ENCODE results near the gene SHISAL2A.
"Not testable (repeated sequence)": the region's sequence is repeated elsewhere in the genome, so short reads cannot be mapped to it uniquely, and the experiment has no call there.

SHISAL2A gene

DNA sequence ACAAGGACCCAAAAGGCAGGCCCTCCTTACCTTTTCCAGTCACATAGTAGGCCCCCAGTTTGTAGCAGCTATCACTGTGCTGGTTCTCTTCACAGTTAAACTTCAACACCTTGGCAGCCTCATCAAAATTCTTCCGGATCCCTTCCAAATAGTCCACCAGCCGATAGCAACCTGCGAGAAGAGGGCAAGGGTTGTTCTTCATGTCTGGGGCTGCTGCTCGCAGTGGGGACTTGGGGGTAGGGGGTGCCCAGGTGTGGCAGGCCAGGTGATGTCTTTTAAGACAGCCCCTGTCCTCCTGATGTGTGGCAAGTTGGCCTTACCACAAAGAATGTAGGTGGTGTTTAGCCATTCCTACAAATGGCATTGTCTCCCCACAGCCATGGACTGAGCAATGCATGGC is 59.7 kb downstream of the SHISAL2A start:
- DNase-seq, result no peak

DNA sequence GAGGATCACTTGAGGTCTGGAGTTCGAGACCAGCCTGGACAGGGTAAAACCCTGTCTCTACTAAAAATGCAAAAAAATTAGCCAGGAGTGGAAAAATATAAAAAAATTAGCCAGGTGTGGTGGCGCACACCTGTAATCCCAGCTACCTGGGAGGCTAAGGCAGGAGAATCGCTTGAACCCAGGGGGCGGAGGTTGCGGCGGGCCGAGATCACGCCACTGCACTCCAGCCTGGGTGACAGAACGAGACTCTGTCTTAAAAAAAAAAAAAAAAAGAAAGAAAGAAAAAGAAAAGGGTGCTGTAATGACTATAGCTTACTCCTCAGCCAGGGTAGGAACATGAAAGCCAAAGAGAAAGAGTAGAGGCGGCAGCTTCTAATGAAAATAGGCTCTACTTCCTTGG is 60.4 kb downstream of the SHISAL2A start:
- DNase-seq, result not testable (repeated sequence)

DNA sequence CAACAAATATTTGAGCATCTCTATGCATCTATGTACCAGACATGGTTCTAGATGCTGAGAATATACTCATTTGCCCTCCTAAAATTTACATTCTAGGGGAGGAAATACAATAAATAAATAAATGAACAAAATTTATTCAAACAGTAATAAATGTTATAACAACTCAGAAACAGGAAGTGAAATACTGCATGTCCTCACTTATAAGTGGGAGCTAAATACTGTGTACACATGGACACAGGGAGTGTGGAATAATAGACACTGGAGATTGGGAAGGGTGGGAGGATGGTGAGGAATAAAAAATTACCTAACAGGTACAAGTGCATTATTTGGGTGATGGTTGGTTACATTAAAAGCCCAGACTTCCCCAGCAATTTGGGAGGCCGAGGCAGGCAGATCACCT is 60.9 kb downstream of the SHISAL2A start:
- no peak for DNase-seq

DNA sequence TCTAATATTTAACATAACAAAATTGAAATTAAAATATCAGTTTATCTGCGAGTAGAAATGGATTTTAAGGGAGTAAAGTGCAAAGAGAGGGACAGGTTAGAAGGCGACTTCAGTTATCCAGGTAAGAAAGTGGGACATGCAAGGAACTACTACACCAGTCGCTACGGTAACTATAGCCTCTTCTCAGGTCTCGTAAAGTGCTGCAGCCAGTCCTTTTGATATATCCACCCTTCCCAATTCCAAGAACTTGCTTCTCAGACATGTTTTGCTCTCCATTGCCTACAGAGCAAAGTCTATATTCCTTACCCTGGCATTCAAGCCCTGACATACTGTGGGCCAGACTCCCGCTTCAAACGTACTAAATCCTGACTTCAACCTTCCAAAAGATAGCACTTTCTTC is 62.7 kb downstream of the SHISAL2A start:
- no peak for DNase-seq

DNA sequence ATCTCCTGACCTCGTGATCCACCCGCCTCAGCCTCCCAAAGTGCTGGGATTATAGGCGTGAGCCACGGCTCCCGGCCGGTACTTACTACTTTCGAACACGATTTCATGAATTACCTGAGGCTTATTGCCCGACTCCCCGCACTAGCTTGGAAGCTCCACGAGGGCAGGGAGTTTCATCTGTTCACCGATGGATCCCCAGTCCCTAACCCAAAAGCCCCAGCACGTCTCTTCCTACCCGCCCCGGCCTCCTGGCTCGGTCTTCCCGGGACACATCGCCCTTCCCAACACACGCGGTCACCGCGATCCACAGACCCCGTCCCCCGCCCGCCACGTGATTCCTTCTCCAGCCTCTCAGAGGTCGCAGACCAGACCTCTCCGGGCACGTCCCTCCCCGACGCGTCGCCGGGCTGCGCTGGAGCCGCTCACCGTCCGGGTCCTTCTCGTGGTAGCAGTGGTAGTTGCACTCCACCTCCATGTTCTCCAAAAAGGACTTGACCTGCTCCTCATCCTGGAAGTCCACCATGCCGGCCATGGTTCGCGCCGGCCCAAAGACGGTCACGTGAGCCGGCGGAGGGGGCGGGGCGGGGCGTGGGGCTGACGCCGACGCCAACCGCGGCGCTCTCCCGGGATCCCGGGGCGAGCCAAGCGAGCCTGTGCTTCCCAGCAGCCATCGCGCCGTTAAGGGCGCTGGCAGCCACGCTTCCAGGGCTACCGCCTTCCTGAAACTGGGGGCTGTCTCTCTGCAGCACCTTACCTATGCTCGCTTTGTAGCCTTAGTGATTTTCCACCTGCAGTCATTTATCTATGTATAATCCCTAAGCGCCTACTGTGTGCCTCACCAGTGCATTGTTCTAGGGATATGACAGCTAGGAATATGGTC is 65.1 kb downstream of the SHISAL2A start, which contains the start of gene COA7:
Gene COA7, minus strand, starts transcription at position 553 of the 880 bp plus-strand sequence. Its CDS starts 21 bp downstream, at position 532.
- peak; percentile 79 to 85 for DNase-seq

DNA sequence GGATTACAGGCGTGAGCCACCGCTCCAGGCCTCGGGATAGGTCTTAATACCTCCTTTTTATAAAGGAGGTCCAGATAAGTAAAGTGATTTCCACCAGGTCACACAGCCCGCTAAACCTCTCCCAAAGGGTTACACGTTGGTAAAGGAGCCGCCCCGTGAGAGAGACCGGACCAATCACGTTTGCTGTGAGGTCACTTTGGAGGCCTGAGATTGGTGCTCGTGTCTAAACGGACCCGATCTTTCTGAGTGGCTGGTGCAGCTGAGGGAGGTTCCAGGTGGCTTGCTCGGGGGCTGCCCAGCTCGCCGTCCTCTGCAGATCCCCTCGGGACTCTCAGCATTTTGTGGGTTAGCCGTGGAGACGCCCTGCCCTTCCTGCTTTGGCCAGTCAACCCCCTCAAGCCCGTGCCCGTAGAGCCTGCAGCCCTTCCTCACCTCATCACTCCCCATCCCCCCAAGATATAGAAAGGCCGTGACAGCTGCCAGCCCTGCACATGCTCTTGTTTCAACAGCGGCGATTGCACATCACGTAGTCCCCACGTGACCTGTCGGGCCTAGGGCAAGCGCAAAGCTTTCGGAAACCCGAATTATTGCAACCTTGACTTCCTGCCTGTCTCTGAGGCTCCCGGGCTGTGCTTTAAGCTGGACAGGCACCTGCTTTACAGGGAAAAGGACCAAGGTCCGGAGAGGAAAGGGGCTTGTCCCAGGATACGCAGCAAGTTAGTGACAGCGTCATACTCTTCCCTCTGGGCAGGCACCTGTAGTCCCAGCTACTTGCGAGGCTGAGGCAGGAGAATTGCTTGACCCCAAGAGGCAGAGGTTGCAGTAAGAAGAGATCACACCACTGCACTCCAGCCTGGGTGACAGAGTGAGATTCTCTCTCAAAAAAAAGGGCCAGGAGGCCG is 70.2 kb downstream of the SHISAL2A start:
- peak; percentile 91 to 95 for DNase-seq

DNA sequence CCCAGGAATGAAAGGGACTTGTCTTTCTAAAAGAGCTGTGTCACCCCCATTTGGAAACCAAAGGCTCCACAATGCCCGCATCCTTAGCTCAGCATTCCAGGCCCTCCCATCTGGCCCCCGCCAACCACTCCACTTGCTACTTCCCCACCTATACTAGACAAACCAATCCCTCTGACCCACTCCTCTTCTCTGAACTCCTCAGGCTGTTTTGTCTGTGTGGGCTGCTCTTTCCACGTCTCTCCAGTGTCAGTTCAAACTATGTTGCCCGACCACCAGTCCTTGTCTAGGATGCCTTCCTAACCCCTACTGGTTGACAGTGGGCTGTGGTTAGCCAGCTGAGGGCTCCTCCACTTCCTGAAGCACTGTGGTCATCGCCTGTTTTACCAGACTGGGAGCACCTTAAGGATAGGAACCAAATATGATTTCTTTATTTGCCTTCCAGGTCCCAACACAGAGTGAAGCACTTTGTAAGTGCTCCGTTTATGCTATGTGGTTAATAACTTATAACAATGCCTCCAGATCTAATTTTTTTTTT is 73.2 kb downstream of the SHISAL2A start:
- DNase-seq, result no peak

Measured in hippocampal formation (tissue), 2 donors.